Activated CD4-positive, alpha-beta T cell treated with anti-CD3 and anti-CD28 coated beads for 24 hours (primary cell): Measurements from ENCODE around the gene CACNA1F.

Source experiments
- DNase-seq, 2 donors: peaks; one replicate each; pipeline ENCODE4 v3.0.0-alpha.2; 2020; ENCODE audit warnings: low read depth in 2 of 2

Gene CACNA1F

GRCh38 chrX:49257846-49258748, 25.0 kb upstream of the CACNA1F start:
- DNase-seq = no peak

DNA sequence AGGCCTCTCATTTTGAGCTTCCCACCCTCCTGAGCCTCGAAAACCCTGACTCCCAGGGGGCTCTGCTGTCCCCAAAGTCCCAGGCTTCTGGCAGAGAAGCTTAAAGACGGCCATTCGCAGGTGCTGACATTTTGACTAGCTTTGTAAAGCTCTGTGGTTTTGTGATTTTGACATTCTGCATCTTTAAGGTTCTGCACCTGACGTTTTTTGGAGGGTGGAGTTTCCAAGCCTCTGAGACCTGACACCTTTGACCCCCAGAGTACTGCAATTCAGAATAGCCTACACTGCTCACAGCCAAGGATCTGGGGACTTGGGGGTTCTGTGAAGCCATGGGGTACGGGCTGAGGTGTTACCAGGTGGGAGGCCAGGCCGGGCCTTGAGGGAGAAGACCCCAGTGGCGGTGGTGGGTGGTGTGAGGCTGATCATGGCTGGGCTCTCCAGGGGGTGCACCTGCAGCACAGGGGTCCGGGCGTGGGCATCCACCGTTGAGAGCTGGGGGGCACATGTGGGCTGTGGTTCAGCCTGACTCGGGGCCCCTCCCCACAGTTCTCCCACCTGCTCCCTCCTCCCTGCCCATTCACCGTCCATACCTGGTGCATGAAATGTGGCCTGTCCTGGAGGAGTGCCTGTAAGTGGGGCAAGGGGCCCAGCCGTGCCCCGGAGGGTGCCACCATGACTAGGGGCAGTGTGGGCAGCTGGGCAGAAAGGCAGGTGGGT, 24.1 kb upstream of the CACNA1F start:
- DNase-seq = no peak

DNA sequence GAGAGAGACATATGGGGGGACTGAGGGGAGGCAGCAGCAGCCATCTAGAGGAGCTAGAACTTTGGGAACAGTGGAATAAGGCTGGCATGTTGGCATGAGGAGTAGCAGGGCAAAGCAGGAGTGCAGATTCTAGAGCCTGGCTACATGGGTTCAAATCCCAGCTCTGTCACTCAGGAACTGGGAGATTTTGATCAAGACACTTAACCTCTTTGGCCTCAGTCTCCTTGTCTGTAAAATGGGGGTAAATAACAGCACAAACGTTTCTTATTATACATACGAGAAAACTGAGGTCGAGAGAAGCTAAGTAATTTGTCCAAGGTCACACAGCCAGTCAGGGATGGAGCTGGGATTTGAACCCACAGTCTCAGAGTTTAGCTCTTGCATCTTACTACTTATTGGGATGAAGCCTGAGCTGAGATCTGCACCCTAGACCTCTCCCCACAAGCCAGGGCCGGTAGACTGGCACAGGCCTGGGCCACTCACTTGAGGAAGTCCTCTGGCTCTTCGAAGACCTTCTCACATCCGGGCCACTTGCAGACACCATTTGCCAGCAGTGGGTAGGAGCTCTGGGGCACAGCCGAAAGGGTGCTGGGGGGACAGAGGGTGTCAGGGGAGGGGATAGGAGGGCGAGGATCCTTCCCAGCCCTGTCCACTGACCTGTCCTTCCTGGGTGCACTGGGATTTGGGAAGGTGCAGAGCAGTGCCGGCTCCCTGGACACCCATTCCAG, 23.3 kb upstream of the CACNA1F start:
- no peak for DNase-seq

DNA sequence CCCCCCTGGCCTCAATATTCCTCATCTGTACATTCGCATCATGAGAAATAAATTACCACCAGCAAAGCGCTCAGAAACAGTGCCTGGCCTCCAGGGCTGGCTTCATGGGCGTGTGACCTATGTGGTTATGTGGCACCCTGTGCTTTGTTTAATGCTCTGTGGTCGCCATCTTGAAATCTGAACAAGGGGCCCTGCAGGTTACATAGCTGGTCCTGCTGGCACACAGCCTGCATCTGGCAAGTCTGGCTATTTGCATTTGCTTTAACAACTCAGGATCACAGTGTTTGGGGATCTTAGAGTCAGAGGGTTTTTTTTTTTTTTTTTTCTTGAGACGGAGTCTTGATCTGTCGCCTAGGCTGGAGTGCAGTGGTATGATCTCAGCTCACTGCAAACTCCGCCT, 21.5 kb upstream of the CACNA1F start:
- DNase-seq = no peak

DNA sequence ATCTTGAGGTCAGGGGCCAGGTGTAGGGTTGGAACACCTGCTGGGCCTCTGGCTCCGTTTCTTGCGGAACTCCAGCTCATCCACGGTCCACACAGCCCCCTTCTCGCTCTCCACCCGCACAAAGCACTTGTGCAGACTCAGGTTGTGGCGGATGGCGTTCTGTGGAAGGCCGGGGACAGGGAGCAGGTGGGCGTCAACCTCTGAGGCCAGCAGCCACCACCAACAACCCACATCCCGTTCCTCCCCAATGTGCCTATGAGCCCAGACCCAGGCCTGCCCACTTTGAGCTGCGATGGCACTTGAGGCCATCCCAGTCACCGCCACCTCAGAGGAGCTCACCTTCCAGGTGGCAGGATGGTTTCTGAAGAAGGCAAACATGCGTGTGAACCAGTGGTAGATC, 18.2 kb upstream of the CACNA1F start:
- DNase-seq = no peak

GRCh38 chrX:49250578-49250977, 17.4 kb upstream of the CACNA1F start:
- DNase-seq = no peak

DNA sequence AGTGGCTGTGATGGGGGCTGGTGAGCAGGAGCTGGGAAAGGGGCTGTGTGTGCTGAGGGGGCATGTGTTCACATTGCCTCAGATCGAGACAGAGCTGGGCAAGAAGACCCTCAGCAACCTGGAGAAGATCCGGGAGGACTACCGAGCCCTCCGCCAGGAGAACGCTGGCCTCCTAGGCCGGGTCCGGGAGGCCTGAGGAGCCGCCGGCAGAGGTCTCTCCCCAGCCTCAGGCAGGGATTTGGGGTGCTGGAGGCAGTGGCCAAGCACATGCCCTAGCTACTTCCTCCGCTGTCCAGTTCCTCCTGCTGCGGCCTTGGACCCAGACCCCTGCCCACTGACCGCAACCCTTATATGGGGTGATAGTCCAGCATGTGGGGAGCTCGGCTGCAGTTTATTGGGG, 16.9 kb upstream of the CACNA1F start:
- DNase-seq = no peak

DNA sequence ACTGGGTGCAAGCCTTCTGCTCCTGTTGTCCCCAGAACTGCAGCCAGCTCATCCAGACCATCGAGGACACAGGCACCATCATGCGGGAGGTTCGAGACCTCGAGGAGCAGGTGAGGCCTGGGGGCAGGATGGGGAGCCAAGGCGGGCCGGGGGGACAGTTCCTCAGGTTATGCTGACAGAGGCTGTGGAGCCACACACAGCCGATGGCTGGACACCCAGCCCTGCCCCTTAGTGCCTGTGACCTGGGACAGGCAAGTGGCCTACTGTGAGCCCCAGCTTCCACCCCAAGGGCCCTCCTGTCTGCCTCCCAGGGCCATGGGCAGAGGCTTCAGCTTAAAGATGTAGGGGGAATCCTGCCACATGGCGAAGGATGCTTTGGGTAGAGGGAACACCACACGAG, 16.5 kb upstream of the CACNA1F start:
- DNase-seq = no peak

- DNase-seq = no peak
Measured at GRCh38 chrX:49249071-49249470, 15.9 kb upstream of the CACNA1F start.

- no peak for DNase-seq
Measured at GRCh38 chrX:49247916-49248811, 15.0 kb upstream of the CACNA1F start.

GRCh38 chrX:49247346-49247745, 14.2 kb upstream of the CACNA1F start:
- no peak for DNase-seq

DNA sequence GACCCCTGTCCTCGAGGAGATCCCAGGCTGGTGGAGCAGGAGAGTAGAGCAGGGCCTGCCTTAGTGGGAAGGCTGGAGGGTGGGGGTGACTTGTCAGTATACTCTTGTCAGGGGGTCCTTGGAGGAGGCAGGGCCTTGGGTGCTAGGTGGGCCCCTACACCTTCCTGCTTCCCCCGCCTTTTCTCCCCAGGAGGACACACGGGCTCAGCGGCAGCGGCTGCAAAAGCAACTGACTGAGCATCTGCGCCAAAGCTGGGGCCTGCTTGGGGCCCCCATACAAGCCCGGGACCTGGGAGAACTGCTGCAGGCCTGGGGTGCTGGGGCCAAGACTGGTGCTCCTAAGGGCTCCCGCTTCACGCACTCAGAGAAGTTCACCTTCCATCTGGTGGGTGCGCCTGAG, 13.4 kb upstream of the CACNA1F start:
- DNase-seq = no peak

DNA sequence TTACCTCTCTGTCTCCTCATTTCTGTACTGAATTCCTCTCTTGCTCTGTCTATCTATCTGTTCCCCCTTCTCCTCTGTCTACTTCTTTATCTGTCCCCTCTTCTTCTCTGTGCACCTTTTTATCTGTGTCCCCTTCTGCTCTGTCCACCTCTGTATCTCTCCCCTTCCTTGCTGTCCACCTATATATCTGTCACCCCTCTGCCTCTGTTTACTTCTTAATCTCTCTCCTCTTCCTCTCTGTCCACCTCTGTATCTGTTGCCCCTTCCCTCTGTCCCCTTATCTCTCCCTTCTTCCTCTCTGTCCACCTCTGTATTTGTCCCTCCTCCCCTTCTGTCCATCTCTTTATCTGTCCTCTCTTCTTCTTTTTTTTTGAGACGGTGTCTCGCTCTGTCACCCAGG, 11.1 kb upstream of the CACNA1F start:
- DNase-seq = no peak

- DNase-seq = no peak
Measured at GRCh38 chrX:49243166-49243565, 10.0 kb upstream of the CACNA1F start.

- no peak for DNase-seq
Measured at GRCh38 chrX:49242545-49243066, 9.5 kb upstream of the CACNA1F start.

DNA sequence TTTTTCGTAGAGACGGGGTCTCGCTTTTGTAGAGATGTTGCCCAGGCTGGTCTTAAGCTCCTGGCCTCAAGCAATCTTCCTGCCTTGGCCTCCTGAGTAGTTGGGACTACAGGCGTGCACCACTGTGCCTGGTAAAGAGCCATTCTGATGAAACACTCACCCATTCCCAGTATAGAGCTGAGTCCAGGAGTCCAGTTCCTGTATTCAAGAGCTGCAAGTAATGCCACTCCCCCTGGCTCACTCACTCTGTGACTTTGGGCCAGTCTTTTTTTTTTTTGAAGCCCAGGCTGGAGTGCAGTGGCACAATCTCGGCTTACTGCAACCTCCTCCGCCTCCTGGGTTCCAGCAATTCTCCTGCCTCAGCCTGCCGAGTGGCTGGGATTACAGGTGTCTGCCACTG, 5.6 kb upstream of the CACNA1F start:
- no peak for DNase-seq

DNA sequence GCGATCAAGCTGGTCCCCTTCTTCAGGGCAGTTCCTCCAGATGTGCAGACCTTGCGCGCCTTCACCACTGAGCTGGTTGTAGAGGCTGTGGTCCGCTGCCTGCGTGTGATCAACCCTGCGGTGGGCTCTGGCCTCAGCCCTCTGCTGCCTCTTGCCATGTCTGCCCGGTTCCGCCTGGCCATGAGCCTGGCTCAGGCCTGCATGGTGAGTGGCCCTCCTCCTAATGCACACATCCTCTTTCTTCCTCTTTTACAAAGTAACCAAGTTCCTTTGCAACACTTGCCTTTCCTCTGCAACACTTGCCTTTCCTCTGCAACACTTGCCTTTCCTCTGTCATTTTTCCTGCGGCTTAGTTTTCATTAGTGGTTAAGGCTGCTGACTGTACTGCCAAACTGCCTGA, 3.9 kb upstream of the CACNA1F start:
- no peak for DNase-seq

- no peak for DNase-seq
Measured at GRCh38 chrX:49233887-49234555, 881 bp upstream of the CACNA1F start.

GRCh38 chrX:49232525-49232924, 615 bp downstream of the CACNA1F start:
- DNase-seq = no peak

DNA sequence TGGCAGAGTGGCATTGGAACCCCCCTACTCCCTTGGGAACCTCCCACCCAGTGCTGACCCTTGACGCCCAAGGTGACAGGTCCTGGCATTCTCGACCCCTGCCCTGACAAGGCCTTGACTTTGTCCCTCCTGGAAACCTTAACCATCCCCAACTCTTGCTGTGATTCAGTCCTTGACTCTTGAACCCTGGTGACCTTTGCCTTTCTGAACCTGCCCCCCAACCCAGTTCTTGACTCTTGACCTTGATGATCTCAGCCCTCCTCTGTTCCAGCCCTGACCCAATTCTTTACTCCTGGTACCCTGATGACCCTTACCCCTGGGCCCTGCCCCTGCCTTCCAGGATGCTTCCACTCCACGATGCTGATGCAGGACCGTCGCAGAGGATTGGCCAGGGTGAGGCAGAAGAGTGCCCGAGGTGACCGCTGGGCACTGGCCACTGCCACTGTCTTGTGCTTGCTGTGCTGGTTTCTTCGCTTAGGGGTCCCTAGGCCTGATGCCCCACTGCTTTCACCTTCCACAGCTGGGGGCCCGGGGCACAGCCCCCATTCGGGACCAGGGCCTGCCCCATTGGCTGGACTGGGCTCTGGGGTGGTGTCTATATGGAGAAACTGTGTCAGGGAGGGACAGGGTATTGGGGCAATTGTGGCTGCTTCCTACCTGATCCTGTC, 1.7 kb downstream of the CACNA1F start:
- no peak for DNase-seq
